ENCODE measurements around the gene ATG7.

ATG7 gene

GRCh38 chr3:11575677-11576076 is 303.5 kb downstream of the ATG7 start:
- WGBS, 2 donors (ENCODE audit: extremely low coverage in 2 of 2, insufficient read length in 2 of 2, insufficient replicate concordance in 1 of 2), result no CpG with 5 or more reads among the region's 10 CpGs

GRCh38 chr3:11576453-11576852 is 304.3 kb downstream of the ATG7 start:
- no peak overlapping the region for H4K91ac ChIP-seq (ENCODE audit: low read depth, low read length, poor library complexity)
- no peak overlapping the region for H4K8ac ChIP-seq (ENCODE audit: low read depth, low read length)
- no peak overlapping the region for H2AK5ac ChIP-seq (ENCODE audit: low read depth, low read length)
- H3K79me1 ChIP-seq (ENCODE audit: low read depth, low read length), result peaks cover 9% of the 10 kb centered on the region
- peaks cover 3 to 10% of the 10 kb centered on the region in 2 donors for H3K4me1 ChIP-seq (ENCODE audit: control insufficient read depth in 2 of 2, insufficient read depth in 1 of 2, low read depth in 1 of 2, low read length in 2 of 2)
- H3K4ac ChIP-seq (ENCODE audit: low read length), result no peak overlapping the region
- peaks cover 0 to 3% of the 10 kb centered on the region in 2 donors for H3K9me3 ChIP-seq (replicated peaks in 1 of 2; ENCODE audit: control insufficient read depth in 2 of 2, insufficient read depth in 1 of 2, low read depth in 1 of 2, low read length in 2 of 2)
- H3K18ac ChIP-seq (ENCODE audit: low read length), result peak overlapping the region; percentile 25
- H3K9ac ChIP-seq (ENCODE audit: low read depth, low read length, poor library complexity), result no peak overlapping the region
- H3K27me3 ChIP-seq (ENCODE audit: control insufficient read depth in 3 of 3, insufficient read depth in 3 of 3, low read depth in 1 of 3, low read length in 3 of 3), result no peaks in the 10 kb centered on the region
- H2AFZ ChIP-seq (ENCODE audit: low read length), result no peak overlapping the region
- H3K14ac ChIP-seq (ENCODE audit: low read length), result no peak overlapping the region
- H2BK120ac ChIP-seq (ENCODE audit: low read depth, low read length), result no peak overlapping the region
- no peak overlapping the region for H2BK12ac ChIP-seq (ENCODE audit: low read length)
- peaks cover 9 to 53% of the 10 kb centered on the region in 2 donors for H3K36me3 ChIP-seq (replicated peaks in 1 of 2; ENCODE audit: control insufficient read depth in 2 of 2, insufficient read depth in 2 of 2, low read length in 2 of 2)
- DNase-seq (ENCODE audit: low spot score), result no peak
- no peak overlapping the region for H3K27ac ChIP-seq (replicated peaks; ENCODE audit: low read length)
- H2BK15ac ChIP-seq (ENCODE audit: low read length), result no peak overlapping the region
- no peak overlapping the region for H3K4me2 ChIP-seq (ENCODE audit: insufficient read depth, low read length, poor library complexity, severe bottlenecking)
- H3K4me3 ChIP-seq (ENCODE audit: low read length in 2 of 2), result no peak overlapping the region
- no peak overlapping the region for H3K23ac ChIP-seq (ENCODE audit: low read depth, low read length, poor library complexity)
- no CpG with 5 or more reads among the region's 9 CpGs for WGBS, 2 donors (ENCODE audit: extremely low coverage in 2 of 2, insufficient read length in 2 of 2, insufficient replicate concordance in 1 of 2)
- H2BK5ac ChIP-seq (ENCODE audit: low read length), result no peak overlapping the region

More at GRCh38 chr3:11575677-11576076, 303.5 kb downstream of the ATG7 start:
- Histone ChIP-seq H3K4me1 (ENCODE audit: control insufficient read depth in 2 of 2, insufficient read depth in 1 of 2, low read depth in 1 of 2, low read length in 2 of 2) (peaks cover 3 to 7% of the 10 kb centered on the region in 2 donors), H2BK12ac (ENCODE audit: low read length) (no peak overlapping the region), H4K8ac (ENCODE audit: low read depth, low read length) (no peak overlapping the region), H2BK120ac (ENCODE audit: low read depth, low read length) (no peak overlapping the region), H2BK5ac (ENCODE audit: low read length) (no peak overlapping the region), H3K4ac (ENCODE audit: low read length) (no peak overlapping the region), H3K4me3 (ENCODE audit: low read length in 2 of 2) (no peak overlapping the region), H3K36me3 (replicated peaks in 1 of 2; ENCODE audit: control insufficient read depth in 2 of 2, insufficient read depth in 2 of 2, low read length in 2 of 2) (peaks cover 9 to 59% of the 10 kb centered on the region in 2 donors), H3K9ac (ENCODE audit: low read depth, low read length, poor library complexity) (no peak overlapping the region), H3K9me3 (replicated peaks in 1 of 2; ENCODE audit: control insufficient read depth in 2 of 2, insufficient read depth in 1 of 2, low read depth in 1 of 2, low read length in 2 of 2) (peaks cover 0 to 3% of the 10 kb centered on the region in 2 donors), H3K18ac (ENCODE audit: low read length) (no peak overlapping the region), H2AK5ac (ENCODE audit: low read depth, low read length) (no peak overlapping the region), H2AFZ (ENCODE audit: low read length) (no peak overlapping the region), H3K27ac (replicated peaks; ENCODE audit: low read length) (no peak overlapping the region), H3K14ac (ENCODE audit: low read length) (no peak overlapping the region), H3K4me2 (ENCODE audit: insufficient read depth, low read length, poor library complexity, severe bottlenecking) (no peak overlapping the region), H3K27me3 (ENCODE audit: control insufficient read depth in 3 of 3, insufficient read depth in 3 of 3, low read depth in 1 of 3, low read length in 3 of 3) (no peaks in the 10 kb centered on the region), H3K23ac (ENCODE audit: low read depth, low read length, poor library complexity) (no peak overlapping the region), H4K91ac (ENCODE audit: low read depth, low read length, poor library complexity) (no peak overlapping the region), H2BK15ac (ENCODE audit: low read length) (no peak overlapping the region), H3K79me1 (ENCODE audit: low read depth, low read length) (peaks cover 5% of the 10 kb centered on the region)
- DNase-seq (ENCODE audit: low spot score), result no peak

GRCh38 chr3:11578169-11578568 is 306.0 kb downstream of the ATG7 start:
- H2BK12ac ChIP-seq (ENCODE audit: low read length), result no peak overlapping the region

GRCh38 chr3:11580645-11581044 is 308.4 kb downstream of the ATG7 start:
- Histone ChIP-seq H4K8ac (ENCODE audit: low read depth, low read length) (no peak overlapping the region), H3K4me2 (ENCODE audit: insufficient read depth, low read length, poor library complexity, severe bottlenecking) (no peak overlapping the region), H3K79me1 (ENCODE audit: low read depth, low read length) (peaks cover 8% of the 10 kb centered on the region), H3K9ac (ENCODE audit: low read depth, low read length, poor library complexity) (no peak overlapping the region), H3K9me3 (replicated peaks in 1 of 2; ENCODE audit: control insufficient read depth in 2 of 2, insufficient read depth in 1 of 2, low read depth in 1 of 2, low read length in 2 of 2) (peaks cover 0 to 3% of the 10 kb centered on the region in 2 donors), H2BK12ac (ENCODE audit: low read length) (no peak overlapping the region), H2BK15ac (ENCODE audit: low read length) (no peak overlapping the region), H3K14ac (ENCODE audit: low read length) (no peak overlapping the region), H3K27ac (replicated peaks; ENCODE audit: low read length) (no peak overlapping the region), H3K23ac (ENCODE audit: low read depth, low read length, poor library complexity) (no peak overlapping the region), H2BK120ac (ENCODE audit: low read depth, low read length) (no peak overlapping the region), H3K36me3 (replicated peaks in 1 of 2; ENCODE audit: control insufficient read depth in 2 of 2, insufficient read depth in 2 of 2, low read length in 2 of 2) (peaks cover 4 to 20% of the 10 kb centered on the region in 2 donors), H3K4me3 (ENCODE audit: low read length in 2 of 2) (no peak overlapping the region), H4K91ac (ENCODE audit: low read depth, low read length, poor library complexity) (no peak overlapping the region), H3K4me1 (ENCODE audit: control insufficient read depth in 2 of 2, insufficient read depth in 1 of 2, low read depth in 1 of 2, low read length in 2 of 2) (peaks cover 23 to 33% of the 10 kb centered on the region in 2 donors), H2BK5ac (ENCODE audit: low read length) (no peak overlapping the region), H2AK5ac (ENCODE audit: low read depth, low read length) (no peak overlapping the region), H3K18ac (ENCODE audit: low read length) (no peak overlapping the region), H3K27me3 (ENCODE audit: control insufficient read depth in 3 of 3, insufficient read depth in 3 of 3, low read depth in 1 of 3, low read length in 3 of 3) (no peaks in the 10 kb centered on the region), H2AFZ (ENCODE audit: low read length) (no peak overlapping the region), H3K4ac (ENCODE audit: low read length) (no peak overlapping the region)
- DNase-seq (ENCODE audit: low spot score), result no peak
- no CpG with 5 or more reads among the region's 2 CpGs for WGBS, 2 donors (ENCODE audit: extremely low coverage in 2 of 2, insufficient read length in 2 of 2, insufficient replicate concordance in 1 of 2)

More at GRCh38 chr3:11578169-11578568, 306.0 kb downstream of the ATG7 start:
- Histone ChIP-seq H3K4me2 (ENCODE audit: insufficient read depth, low read length, poor library complexity, severe bottlenecking) (no peak overlapping the region), H3K79me1 (ENCODE audit: low read depth, low read length) (peaks cover 9% of the 10 kb centered on the region), H3K9me3 (replicated peaks in 1 of 2; ENCODE audit: control insufficient read depth in 2 of 2, insufficient read depth in 1 of 2, low read depth in 1 of 2, low read length in 2 of 2) (peaks cover 0 to 3% of the 10 kb centered on the region in 2 donors), H3K4me1 (ENCODE audit: control insufficient read depth in 2 of 2, insufficient read depth in 1 of 2, low read depth in 1 of 2, low read length in 2 of 2) (peaks cover 18% of the 10 kb centered on the region in 2 donors), H2BK120ac (ENCODE audit: low read depth, low read length) (no peak overlapping the region), H3K18ac (ENCODE audit: low read length) (no peak overlapping the region), H2BK15ac (ENCODE audit: low read length) (no peak overlapping the region), H3K36me3 (replicated peaks in 1 of 2; ENCODE audit: control insufficient read depth in 2 of 2, insufficient read depth in 2 of 2, low read length in 2 of 2) (peaks cover 9 to 41% of the 10 kb centered on the region in 2 donors), H3K27me3 (ENCODE audit: control insufficient read depth in 3 of 3, insufficient read depth in 3 of 3, low read depth in 1 of 3, low read length in 3 of 3) (no peaks in the 10 kb centered on the region), H3K4me3 (ENCODE audit: low read length in 2 of 2) (no peak overlapping the region), H3K14ac (ENCODE audit: low read length) (no peak overlapping the region), H2BK5ac (ENCODE audit: low read length) (no peak overlapping the region), H2AFZ (ENCODE audit: low read length) (no peak overlapping the region), H2AK5ac (ENCODE audit: low read depth, low read length) (no peak overlapping the region), H3K4ac (ENCODE audit: low read length) (no peak overlapping the region), H3K27ac (replicated peaks; ENCODE audit: low read length) (no peak overlapping the region), H4K8ac (ENCODE audit: low read depth, low read length) (no peak overlapping the region), H4K91ac (ENCODE audit: low read depth, low read length, poor library complexity) (no peak overlapping the region), H3K23ac (ENCODE audit: low read depth, low read length, poor library complexity) (no peak overlapping the region), H3K9ac (ENCODE audit: low read depth, low read length, poor library complexity) (no peak overlapping the region)
- WGBS, 2 donors (ENCODE audit: extremely low coverage in 2 of 2, insufficient read length in 2 of 2, insufficient replicate concordance in 1 of 2), result no CpG with 5 or more reads among the region's 8 CpGs
- no peak for DNase-seq (ENCODE audit: low spot score)
